ENCODE results near the gene TOR1B.
"Not testable (repeated sequence)": the region's sequence is repeated elsewhere in the genome, so short reads cannot be mapped to it uniquely, and the experiment has no call there.

Gene TOR1B

GRCh38 chr9:129794549-129794948 is 8.4 kb upstream of the TOR1B start:
- Histone ChIP-seq H3K27ac (ENCODE audit: low read depth, low read length, severe bottlenecking) (no peak overlapping the region), H3K36me3 (ENCODE audit: control insufficient read depth, insufficient read depth, low read length) (no peaks in the 10 kb centered on the region), H3K9me3 (ENCODE audit: control insufficient read depth, low read length) (no peaks in the 10 kb centered on the region), H3K4me3 (ENCODE audit: extremely low read depth, insufficient read depth, low read length, poor library complexity, severe bottlenecking) (no peak overlapping the region), H3K4me1 (ENCODE audit: control insufficient read depth, insufficient read depth, low read length, poor library complexity, severe bottlenecking) (no peaks in the 10 kb centered on the region)
- WGBS, 2 experiments (ENCODE audit: insufficient coverage in 2 of 2): 87 to 92% methylated on average over 8 of the region's 8 CpGs

- not testable (repeated sequence) for H3K27ac ChIP-seq (ENCODE audit: low read depth, low read length, severe bottlenecking); H3K36me3 ChIP-seq (ENCODE audit: control insufficient read depth, insufficient read depth, low read length); H3K9me3 ChIP-seq (ENCODE audit: control insufficient read depth, low read length); H3K4me1 ChIP-seq (ENCODE audit: control insufficient read depth, insufficient read depth, low read length, poor library complexity, severe bottlenecking); H3K4me3 ChIP-seq (ENCODE audit: extremely low read depth, insufficient read depth, low read length, poor library complexity, severe bottlenecking)
- WGBS, 2 experiments (ENCODE audit: insufficient coverage in 2 of 2): 74 to 100% methylated on average over 1 to 2 of the region's 2 CpGs
Observed at GRCh38 chr9:129796029-129796428, 7.0 kb upstream of the TOR1B start.

- Histone ChIP-seq H3K27ac (ENCODE audit: low read depth, low read length, severe bottlenecking) (no peak overlapping the region), H3K9me3 (ENCODE audit: control insufficient read depth, low read length) (no peaks in the 10 kb centered on the region), H3K4me1 (ENCODE audit: control insufficient read depth, insufficient read depth, low read length, poor library complexity, severe bottlenecking) (no peaks in the 10 kb centered on the region), H3K4me3 (ENCODE audit: extremely low read depth, insufficient read depth, low read length, poor library complexity, severe bottlenecking) (no peak overlapping the region), H3K36me3 (ENCODE audit: control insufficient read depth, insufficient read depth, low read length) (no peaks in the 10 kb centered on the region)
- WGBS, 2 experiments (ENCODE audit: insufficient coverage in 2 of 2): 25 to 68% methylated on average over 1 to 2 of the region's 6 CpGs
Observed at GRCh38 chr9:129798973-129799372, 4.0 kb upstream of the TOR1B start.

GRCh38 chr9:129801504-129801903 is 1.5 kb upstream of the TOR1B start:
- no peak overlapping the region for H3K4me3 ChIP-seq (ENCODE audit: extremely low read depth, insufficient read depth, low read length, poor library complexity, severe bottlenecking)
- WGBS, 2 experiments (ENCODE audit: insufficient coverage in 2 of 2): 90 to 95% methylated on average over 13 to 17 of the region's 17 CpGs
- H3K27ac ChIP-seq (ENCODE audit: low read depth, low read length, severe bottlenecking): no peak overlapping the region

GRCh38 chr9:129803676-129804060 is 684 bp downstream of the TOR1B start:
- no peak overlapping the region for H3K27ac ChIP-seq (ENCODE audit: low read depth, low read length, severe bottlenecking)
- H3K4me1 ChIP-seq (ENCODE audit: control insufficient read depth, insufficient read depth, low read length, poor library complexity, severe bottlenecking): no peaks in the 10 kb centered on the region
- H3K4me3 ChIP-seq (ENCODE audit: extremely low read depth, insufficient read depth, low read length, poor library complexity, severe bottlenecking): peak overlapping the region; percentile 88
- no peaks in the 10 kb centered on the region for H3K9me3 ChIP-seq (ENCODE audit: control insufficient read depth, low read length)
- 3 to 4% methylated on average over 13 to 14 of the region's 14 CpGs for WGBS, 2 experiments (ENCODE audit: insufficient coverage in 2 of 2)
- peaks cover 32% of the 10 kb centered on the region for H3K36me3 ChIP-seq (ENCODE audit: control insufficient read depth, insufficient read depth, low read length)

More at GRCh38 chr9:129801504-129801903, 1.5 kb upstream of the TOR1B start:
- Histone ChIP-seq H3K9me3 (ENCODE audit: control insufficient read depth, low read length) (no peaks in the 10 kb centered on the region), H3K36me3 (ENCODE audit: control insufficient read depth, insufficient read depth, low read length) (peaks cover 15% of the 10 kb centered on the region), H3K4me1 (ENCODE audit: control insufficient read depth, insufficient read depth, low read length, poor library complexity, severe bottlenecking) (no peaks in the 10 kb centered on the region)

- Histone ChIP-seq H3K27ac (ENCODE audit: low read depth, low read length, severe bottlenecking) (no peak overlapping the region), H3K4me1 (ENCODE audit: control insufficient read depth, insufficient read depth, low read length, poor library complexity, severe bottlenecking) (no peaks in the 10 kb centered on the region), H3K4me3 (ENCODE audit: extremely low read depth, insufficient read depth, low read length, poor library complexity, severe bottlenecking) (no peak overlapping the region), H3K9me3 (ENCODE audit: control insufficient read depth, low read length) (no peaks in the 10 kb centered on the region), H3K36me3 (ENCODE audit: control insufficient read depth, insufficient read depth, low read length) (peaks cover 55% of the 10 kb centered on the region)
- 74 to 80% methylated on average over 2 to 3 of the region's 4 CpGs for whole genome bisulfite sequencing, 2 experiments (ENCODE audit: insufficient coverage in 2 of 2)
Observed at GRCh38 chr9:129806061-129806460, 3.1 kb downstream of the TOR1B start.

GRCh38 chr9:129809346-129809745 is 6.4 kb downstream of the TOR1B start:
- WGBS, 2 experiments (ENCODE audit: insufficient coverage in 2 of 2): 92 to 98% methylated on average over 7 to 10 of the region's 11 CpGs
- no peaks in the 10 kb centered on the region for H3K9me3 ChIP-seq (ENCODE audit: control insufficient read depth, low read length)
- H3K27ac ChIP-seq (ENCODE audit: low read depth, low read length, severe bottlenecking): no peak overlapping the region
- H3K36me3 ChIP-seq (ENCODE audit: control insufficient read depth, insufficient read depth, low read length): peaks cover 83% of the 10 kb centered on the region
- no peaks in the 10 kb centered on the region for H3K4me1 ChIP-seq (ENCODE audit: control insufficient read depth, insufficient read depth, low read length, poor library complexity, severe bottlenecking)
- H3K4me3 ChIP-seq (ENCODE audit: extremely low read depth, insufficient read depth, low read length, poor library complexity, severe bottlenecking): no peak overlapping the region

- no peak overlapping the region for H3K4me3 ChIP-seq (ENCODE audit: extremely low read depth, insufficient read depth, low read length, poor library complexity, severe bottlenecking)
- no peaks in the 10 kb centered on the region for H3K9me3 ChIP-seq (ENCODE audit: control insufficient read depth, low read length)
- WGBS, 2 experiments (ENCODE audit: insufficient coverage in 2 of 2): 90 to 98% methylated on average over 5 of the region's 11 CpGs
- no peak overlapping the region for H3K27ac ChIP-seq (ENCODE audit: low read depth, low read length, severe bottlenecking)
- peaks cover 84% of the 10 kb centered on the region for H3K36me3 ChIP-seq (ENCODE audit: control insufficient read depth, insufficient read depth, low read length)
- no peaks in the 10 kb centered on the region for H3K4me1 ChIP-seq (ENCODE audit: control insufficient read depth, insufficient read depth, low read length, poor library complexity, severe bottlenecking)
Observed at GRCh38 chr9:129810116-129810515, 7.1 kb downstream of the TOR1B start.

- H3K4me1 ChIP-seq (ENCODE audit: control insufficient read depth, insufficient read depth, low read length, poor library complexity, severe bottlenecking): no peaks in the 10 kb centered on the region
- H3K36me3 ChIP-seq (ENCODE audit: control insufficient read depth, insufficient read depth, low read length): peaks cover 77% of the 10 kb centered on the region
- no peaks in the 10 kb centered on the region for H3K9me3 ChIP-seq (ENCODE audit: control insufficient read depth, low read length)
- H3K27ac ChIP-seq (ENCODE audit: low read depth, low read length, severe bottlenecking): no peak overlapping the region
- no peak overlapping the region for H3K4me3 ChIP-seq (ENCODE audit: extremely low read depth, insufficient read depth, low read length, poor library complexity, severe bottlenecking)
- WGBS, 2 experiments (ENCODE audit: insufficient coverage in 2 of 2): 93 to 100% methylated on average over 2 of the region's 6 CpGs
Observed at GRCh38 chr9:129810788-129811187, 7.8 kb downstream of the TOR1B start.

- Histone ChIP-seq H3K4me3 (ENCODE audit: extremely low read depth, insufficient read depth, low read length, poor library complexity, severe bottlenecking) (no peak overlapping the region), H3K4me1 (ENCODE audit: control insufficient read depth, insufficient read depth, low read length, poor library complexity, severe bottlenecking) (no peaks in the 10 kb centered on the region), H3K36me3 (ENCODE audit: control insufficient read depth, insufficient read depth, low read length) (peaks cover 80% of the 10 kb centered on the region), H3K27ac (ENCODE audit: low read depth, low read length, severe bottlenecking) (no peak overlapping the region), H3K9me3 (ENCODE audit: control insufficient read depth, low read length) (no peaks in the 10 kb centered on the region)
- WGBS, 2 experiments (ENCODE audit: insufficient coverage in 2 of 2): 96 to 99% methylated on average over 3 to 6 of the region's 6 CpGs
Observed at GRCh38 chr9:129811967-129812363, 9.0 kb downstream of the TOR1B start.

- Histone ChIP-seq H3K4me1 (ENCODE audit: control insufficient read depth, insufficient read depth, low read length, poor library complexity, severe bottlenecking) (no peaks in the 10 kb centered on the region), H3K36me3 (ENCODE audit: control insufficient read depth, insufficient read depth, low read length) (peaks cover 79% of the 10 kb centered on the region), H3K4me3 (ENCODE audit: extremely low read depth, insufficient read depth, low read length, poor library complexity, severe bottlenecking) (no peak overlapping the region), H3K27ac (ENCODE audit: low read depth, low read length, severe bottlenecking) (no peak overlapping the region), H3K9me3 (ENCODE audit: control insufficient read depth, low read length) (no peaks in the 10 kb centered on the region)
- WGBS, 2 experiments (ENCODE audit: insufficient coverage in 2 of 2): 96 to 98% methylated on average over 9 of the region's 9 CpGs
Observed at GRCh38 chr9:129812385-129812784, 9.4 kb downstream of the TOR1B start.
